ENCODE measurements around the gene LOXL1.
"Not testable (repeated sequence)": the region's sequence is repeated elsewhere in the genome, so short reads cannot be mapped to it uniquely, and the experiment has no call there.

LOXL1 gene

GRCh38 chr15:73968461-73968860, 42.2 kb downstream of the LOXL1 start:
- Histone ChIP-seq H3K4me1 (ENCODE audit: insufficient read depth, low read length, severe bottlenecking) (peaks cover 16% of the 10 kb centered on the region), H3K27ac (ENCODE audit: low read depth, low read length, poor library complexity, severe bottlenecking) (no peak overlapping the region), H3K36me3 (ENCODE audit: insufficient read depth, low read length) (no peaks in the 10 kb centered on the region), H3K4me2 (ENCODE audit: low read length) (no peak overlapping the region), H3K4me3 (ENCODE audit: low read depth, low read length, poor library complexity, severe bottlenecking) (no peak overlapping the region), H3K79me2 (ENCODE audit: insufficient read depth, low read length) (no peaks in the 10 kb centered on the region), H3K9me2 (ENCODE audit: low read depth, low read length) (no peaks in the 10 kb centered on the region), H3K9ac (ENCODE audit: low read length) (no peak overlapping the region), H3K27me3 (ENCODE audit: insufficient read depth, low read length) (0 out of 2 replicates have a peak, but pooled peaks cover 4% of the 10 kb centered on the region), H3F3A (ENCODE audit: insufficient read depth, low read length) (no peaks in the 10 kb centered on the region), H3K9me3 (ENCODE audit: low read length) (no peaks in the 10 kb centered on the region), H2AFZ (ENCODE audit: low read length) (no peak overlapping the region), H4K20me1 (ENCODE audit: insufficient read depth, low read length) (no peaks in the 10 kb centered on the region)
- TF ChIP-seq EZH2 (IDR thresholded peaks at IDR 0.05; ENCODE audit: borderline replicate concordance, low read length): no peak
- no peak for TF ChIP-seq CTCF (IDR thresholded peaks at IDR 0.05; ENCODE audit: low read length)

- Histone ChIP-seq H4K20me1 (ENCODE audit: insufficient read depth, low read length) (no peaks in the 10 kb centered on the region), H3K27me3 (ENCODE audit: insufficient read depth, low read length) (0 out of 2 replicates have a peak, but pooled peaks cover 4% of the 10 kb centered on the region), H3K9ac (ENCODE audit: low read length) (no peak overlapping the region), H3K4me2 (ENCODE audit: low read length) (no peak overlapping the region), H2AFZ (ENCODE audit: low read length) (no peak overlapping the region), H3K9me2 (ENCODE audit: low read depth, low read length) (no peaks in the 10 kb centered on the region), H3K9me3 (ENCODE audit: low read length) (no peaks in the 10 kb centered on the region), H3K79me2 (ENCODE audit: insufficient read depth, low read length) (no peaks in the 10 kb centered on the region), H3K27ac (ENCODE audit: low read depth, low read length, poor library complexity, severe bottlenecking) (no peak overlapping the region), H3K4me3 (ENCODE audit: low read depth, low read length, poor library complexity, severe bottlenecking) (no peak overlapping the region), H3K4me1 (ENCODE audit: insufficient read depth, low read length, severe bottlenecking) (peaks cover 16% of the 10 kb centered on the region), H3F3A (ENCODE audit: insufficient read depth, low read length) (no peaks in the 10 kb centered on the region), H3K36me3 (ENCODE audit: insufficient read depth, low read length) (no peaks in the 10 kb centered on the region)
- TF ChIP-seq CTCF (IDR thresholded peaks at IDR 0.05; ENCODE audit: low read length): no peak
Observed at GRCh38 chr15:73969151-73969759, 43.0 kb downstream of the LOXL1 start.

- Histone ChIP-seq H3K36me3 (ENCODE audit: insufficient read depth, low read length) (no peaks in the 10 kb centered on the region), H3K79me2 (ENCODE audit: insufficient read depth, low read length) (no peaks in the 10 kb centered on the region), H3K4me1 (ENCODE audit: insufficient read depth, low read length, severe bottlenecking) (no peaks in the 10 kb centered on the region), H3K4me3 (ENCODE audit: low read depth, low read length, poor library complexity, severe bottlenecking) (no peak overlapping the region), H3K27ac (ENCODE audit: low read depth, low read length, poor library complexity, severe bottlenecking) (no peak overlapping the region), H3K9me3 (ENCODE audit: low read length) (no peaks in the 10 kb centered on the region), H2AFZ (ENCODE audit: low read length) (no peak overlapping the region), H3F3A (ENCODE audit: insufficient read depth, low read length) (no peaks in the 10 kb centered on the region), H3K27me3 (ENCODE audit: insufficient read depth, low read length) (peaks cover 9% of the 10 kb centered on the region; the same call in 1 of the 2 replicates), H3K9ac (ENCODE audit: low read length) (no peak overlapping the region), H4K20me1 (ENCODE audit: insufficient read depth, low read length) (no peaks in the 10 kb centered on the region), H3K4me2 (ENCODE audit: low read length) (peak overlapping the region; percentile 39; the same call in 1 of the 2 replicates), H3K9me2 (ENCODE audit: low read depth, low read length) (no peaks in the 10 kb centered on the region)
- no peak for TF ChIP-seq EZH2 (IDR thresholded peaks at IDR 0.05; ENCODE audit: borderline replicate concordance, low read length)
- peak; percentile 79 for TF ChIP-seq CTCF (IDR thresholded peaks at IDR 0.05; ENCODE audit: low read length)
Observed at GRCh38 chr15:73972984-73973682, 46.9 kb downstream of the LOXL1 start.

GRCh38 chr15:73973683-73974200, 47.5 kb downstream of the LOXL1 start:
- not testable (repeated sequence) for H3K9me3 ChIP-seq (ENCODE audit: low read length); H3F3A ChIP-seq (ENCODE audit: insufficient read depth, low read length); H3K9me2 ChIP-seq (ENCODE audit: low read depth, low read length); H4K20me1 ChIP-seq (ENCODE audit: insufficient read depth, low read length); H2AFZ ChIP-seq (ENCODE audit: low read length); H3K27ac ChIP-seq (ENCODE audit: low read depth, low read length, poor library complexity, severe bottlenecking); H3K36me3 ChIP-seq (ENCODE audit: insufficient read depth, low read length); H3K79me2 ChIP-seq (ENCODE audit: insufficient read depth, low read length); H3K9ac ChIP-seq (ENCODE audit: low read length); H3K4me2 ChIP-seq (ENCODE audit: low read length); H3K4me1 ChIP-seq (ENCODE audit: insufficient read depth, low read length, severe bottlenecking); H3K27me3 ChIP-seq (ENCODE audit: insufficient read depth, low read length); H3K4me3 ChIP-seq (ENCODE audit: low read depth, low read length, poor library complexity, severe bottlenecking)

- H3K4me2 ChIP-seq (ENCODE audit: low read length); H3K4me3 ChIP-seq (ENCODE audit: low read depth, low read length, poor library complexity, severe bottlenecking): not testable (repeated sequence)
Observed at GRCh38 chr15:73975440-73976125, 49.3 kb downstream of the LOXL1 start.

More at GRCh38 chr15:73975440-73976125, 49.3 kb downstream of the LOXL1 start:
- not testable (repeated sequence) for H3K9me3 ChIP-seq (ENCODE audit: low read length); H4K20me1 ChIP-seq (ENCODE audit: insufficient read depth, low read length); H2AFZ ChIP-seq (ENCODE audit: low read length); H3K27me3 ChIP-seq (ENCODE audit: insufficient read depth, low read length); H3K9me2 ChIP-seq (ENCODE audit: low read depth, low read length); H3K4me1 ChIP-seq (ENCODE audit: insufficient read depth, low read length, severe bottlenecking); H3K79me2 ChIP-seq (ENCODE audit: insufficient read depth, low read length); H3K36me3 ChIP-seq (ENCODE audit: insufficient read depth, low read length); H3K27ac ChIP-seq (ENCODE audit: low read depth, low read length, poor library complexity, severe bottlenecking); H3F3A ChIP-seq (ENCODE audit: insufficient read depth, low read length); H3K9ac ChIP-seq (ENCODE audit: low read length)
